SK-N-MC (cell line): Measurements from ENCODE around the gene IQGAP3.

Experiments
- EZH2 ChIP-seq: fragments of 200-600 bp; sonication (generic); IDR thresholded peaks from one replicate; pipeline ENCODE4 v1.6.1; 2017; ENCODE audit warnings: antibody characterized with exemption
- FOXP2 ChIP-seq: optimal IDR thresholded peaks from 2 replicates; pipeline ENCODE3; 2011; ENCODE audit warnings: mild to moderate bottlenecking, moderate library complexity; ENCODE audit not compliant: insufficient read depth; ENCODE audit errors: extremely low read length, control extremely low read depth
- POLR2AphosphoS5 ChIP-seq: IDR thresholded peaks from 2 replicates; pipeline ENCODE4 v1.6.1; 2012; ENCODE audit warnings: mild to moderate bottlenecking, low read depth, low read length, borderline replicate concordance

DNA sequence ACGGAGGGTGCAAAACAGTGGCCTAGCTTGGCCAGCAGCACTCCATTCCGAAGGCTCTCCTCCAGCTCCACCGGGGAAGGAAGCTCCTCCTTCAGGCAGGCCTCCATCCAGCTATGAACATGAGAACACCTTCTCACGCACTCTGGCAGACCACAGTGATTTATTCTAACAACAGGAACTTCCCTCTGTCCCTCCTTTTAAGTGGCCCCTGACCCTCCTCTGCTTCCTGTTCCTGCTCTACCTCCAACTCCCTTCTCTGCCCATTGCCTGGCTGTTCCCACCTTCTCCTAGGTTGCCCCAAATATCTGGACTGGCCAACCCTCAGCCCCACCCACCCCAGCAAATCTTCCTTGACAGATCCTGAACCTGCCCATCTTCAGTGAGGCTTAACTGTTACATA is 5.9 kb downstream of the IQGAP3 start:
- TF ChIP-seq EZH2 = no peak
- TF ChIP-seq POLR2AphosphoS5 = no peak
- TF ChIP-seq FOXP2 = no peak
